Gastroesophageal sphincter (tissue), 4 donors: Measurements from ENCODE around the gene TBC1D8B. TPM values are rescaled to one million over a fixed set of nuclear protein-coding genes. Genes with fewer than 3 reads are reported as not detected.
A peak's percentile ranks its signal among the peaks of the same experiment; 100 is the strongest.

ENCODE experiments used
- ATAC-seq: fragments of 150-250 bp; one replicate; pipeline ENCODE4 v1.9.1; 2016; ENCODE audit warnings: mild to moderate bottlenecking, moderate library complexity
- H3K27ac ChIP-seq, 4 donors: fragments of 200-600 bp; sonication (generic) in 3 of 4; 1 replicate in 3 of 4; 2 replicates in 1 of 4; pipeline ENCODE4 v1.5.1; 2016 to 2019
- H3K27me3 ChIP-seq: fragments of 200-600 bp; sonication (generic); one replicate; pipeline ENCODE4 v1.5.1; 2019
- H3K36me3 ChIP-seq, 2 donors: fragments of 200-600 bp; sonication (generic); one replicate each; pipeline ENCODE4 v1.5.1; 2019; ENCODE audit warnings: control low read depth in 1 of 2
- H3K4me1 ChIP-seq, 3 donors: fragments of 200-600 bp; sonication (generic); 1 replicate in 2 of 3; 2 replicates in 1 of 3; pipeline ENCODE4 v1.5.1; 2016 to 2019; ENCODE audit warnings: control low read depth in 2 of 3
- H3K4me3 ChIP-seq, 2 donors: fragments of 200-600 bp; sonication (generic); one replicate each; pipeline ENCODE4 v1.5.1; 2019; ENCODE audit warnings: mild to moderate bottlenecking in 1 of 2, moderate library complexity in 1 of 2
- H3K9me3 ChIP-seq, 3 donors: fragments of 200-600 bp; sonication (generic); one replicate each; pipeline ENCODE4 v1.5.1; 2017 to 2019; ENCODE audit warnings: control low read depth in 2 of 3
- EP300 ChIP-seq: sonication (generic); formaldehyde crosslinking; IDR thresholded peaks from one replicate; pipeline ENCODE4 v1.6.1; 2017; ENCODE audit warnings: antibody characterized with exemption, mild to moderate bottlenecking
- POLR2A ChIP-seq, 2 donors: fragments of 450-650 bp; IDR thresholded peaks; one replicate each; pipeline ENCODE4 v1.6.1; 2017; ENCODE audit warnings: antibody characterized with exemption in 2 of 2, mild to moderate bottlenecking in 2 of 2, moderate library complexity in 1 of 2
- POLR2AphosphoS5 ChIP-seq: sonication (generic); formaldehyde crosslinking; IDR thresholded peaks from one replicate; pipeline ENCODE4 v1.6.1; 2017; ENCODE audit warnings: antibody characterized with exemption
- WGBS, 2 donors: methylation state at CpG; one replicate each; pipeline ENCODE4 v1.1.5; 2018; ENCODE audit warnings: low coverage in 1 of 2; 5-methylcytosine and 5-hydroxymethylcytosine counted together
- total RNA-seq, 4 donors: library from RNA; depleted of rRNA; stranded (reverse); fragments of >200 nt; gene quantifications; one replicate each; pipeline ENCODE4 v1.1.0, GENCODE V29; 2016
- TF ChIP-seq, protein P1 (sequence below), 4 experiments: fragments of 200-600 bp in 2 of 4; fragments of 450-650 bp in 2 of 4; sonication (generic) in 1 of 4; IDR thresholded peaks; one replicate each; pipeline ENCODE4 v1.5.1; 2017 to 2019; ENCODE audit warnings: antibody characterized with exemption in 4 of 4, mild to moderate bottlenecking in 2 of 4, moderate library complexity in 2 of 4

Gene TBC1D8B
- total RNA-seq, 4 donors from 2014 or later, result 4.0 to 5.9 (median 4.4) TPM

DNA sequence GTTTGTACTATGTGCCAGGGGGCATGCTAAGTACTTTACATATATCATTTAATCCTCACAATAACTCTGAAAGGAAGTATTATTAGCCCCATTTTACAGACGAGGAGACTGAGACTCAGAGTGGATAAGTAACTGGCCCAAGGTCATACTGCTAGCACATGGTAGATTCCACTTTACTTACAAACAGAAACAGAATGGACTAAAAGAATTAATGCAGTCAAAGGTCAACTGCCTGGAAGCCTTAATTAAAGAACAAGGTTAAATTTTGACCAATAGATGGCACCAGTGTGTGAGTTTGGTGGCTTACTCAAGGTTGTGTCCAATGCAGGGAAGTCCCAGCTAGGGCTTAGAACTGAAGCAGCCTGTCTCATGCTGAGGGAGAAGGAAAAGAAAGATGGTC, 96.0 kb downstream of the TBC1D8B start:
- Histone ChIP-seq H3K27me3 (no peaks in the 10 kb centered on the region), H3K27ac (no peak overlapping the region), H3K4me1 (peaks cover 0 to 14% (median 0%) of the 10 kb centered on the region in 3 donors), H3K9me3 (no peaks in the 10 kb centered on the region), H3K36me3 (no peaks in the 10 kb centered on the region), H3K4me3 (no peak overlapping the region)
- no peak for ATAC-seq
- WGBS, 2 donors, result 38% methylated on average over 1 of the region's 1 CpG
- TF ChIP-seq POLR2AphosphoS5 (no peak), EP300 (no peak)
- TF ChIP-seq, protein P1, sequence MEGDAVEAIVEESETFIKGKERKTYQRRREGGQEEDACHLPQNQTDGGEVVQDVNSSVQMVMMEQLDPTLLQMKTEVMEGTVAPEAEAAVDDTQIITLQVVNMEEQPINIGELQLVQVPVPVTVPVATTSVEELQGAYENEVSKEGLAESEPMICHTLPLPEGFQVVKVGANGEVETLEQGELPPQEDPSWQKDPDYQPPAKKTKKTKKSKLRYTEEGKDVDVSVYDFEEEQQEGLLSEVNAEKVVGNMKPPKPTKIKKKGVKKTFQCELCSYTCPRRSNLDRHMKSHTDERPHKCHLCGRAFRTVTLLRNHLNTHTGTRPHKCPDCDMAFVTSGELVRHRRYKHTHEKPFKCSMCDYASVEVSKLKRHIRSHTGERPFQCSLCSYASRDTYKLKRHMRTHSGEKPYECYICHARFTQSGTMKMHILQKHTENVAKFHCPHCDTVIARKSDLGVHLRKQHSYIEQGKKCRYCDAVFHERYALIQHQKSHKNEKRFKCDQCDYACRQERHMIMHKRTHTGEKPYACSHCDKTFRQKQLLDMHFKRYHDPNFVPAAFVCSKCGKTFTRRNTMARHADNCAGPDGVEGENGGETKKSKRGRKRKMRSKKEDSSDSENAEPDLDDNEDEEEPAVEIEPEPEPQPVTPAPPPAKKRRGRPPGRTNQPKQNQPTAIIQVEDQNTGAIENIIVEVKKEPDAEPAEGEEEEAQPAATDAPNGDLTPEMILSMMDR (IDR thresholded peaks at IDR 0.05), result peak in 2 of 4 experiments; percentile 5 to 38

DNA sequence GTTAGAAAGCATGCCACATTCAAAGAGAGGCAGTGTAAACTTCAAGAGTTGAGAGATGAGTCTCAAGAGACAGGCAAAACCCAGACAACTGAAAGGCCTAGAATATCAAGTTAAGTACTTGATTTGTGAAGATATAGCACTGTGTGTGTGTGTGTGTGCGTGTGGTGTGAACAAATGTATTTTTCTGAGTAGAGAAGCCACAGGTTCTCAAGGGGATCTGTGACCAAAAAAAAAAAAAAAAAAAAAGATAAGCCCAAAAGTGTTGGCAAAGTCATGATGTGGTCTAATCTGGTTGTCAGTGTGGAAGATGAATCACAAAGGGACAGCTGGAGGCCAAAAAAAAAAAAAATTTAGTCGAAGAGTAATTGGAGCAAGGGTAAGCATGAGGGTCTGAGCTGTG, 96.8 kb downstream of the TBC1D8B start:
- no peak for ATAC-seq
- H3K36me3 ChIP-seq, result no peaks in the 10 kb centered on the region
- H3K4me3 ChIP-seq, result no peak overlapping the region
- WGBS, 2 donors, result 25 to 54% methylated on average over 2 of the region's 2 CpGs
- no peaks in the 10 kb centered on the region for H3K9me3 ChIP-seq
- TF ChIP-seq EP300 (no peak), POLR2A (IDR thresholded peaks at IDR 0.05) (no peak), POLR2AphosphoS5 (no peak)
- TF ChIP-seq, protein P1 (IDR thresholded peaks at IDR 0.05), result no peak
- H3K27me3 ChIP-seq, result no peaks in the 10 kb centered on the region
- H3K4me1 ChIP-seq, result peaks cover 0 to 20% (median 0%) of the 10 kb centered on the region in 3 donors
- H3K27ac ChIP-seq, result no peak overlapping the region

DNA sequence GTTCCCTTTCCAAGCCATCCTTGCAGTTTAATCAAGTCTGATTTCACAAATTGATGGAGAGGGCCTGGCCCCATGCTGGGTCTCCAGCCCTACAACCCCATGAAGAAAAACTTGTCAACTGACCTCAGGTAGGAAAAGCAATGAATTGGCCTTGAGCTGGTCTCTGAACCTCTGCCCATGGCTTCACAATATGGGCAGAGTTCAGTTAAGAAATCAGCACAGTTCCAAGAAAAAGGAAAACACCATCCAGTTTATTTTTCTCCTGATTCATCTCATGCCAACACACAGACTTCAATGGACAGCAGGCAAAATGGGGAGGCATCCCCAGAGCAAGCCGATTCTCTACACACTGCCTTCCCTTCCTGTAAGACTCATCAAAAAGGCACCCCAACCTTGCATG, 97.4 kb downstream of the TBC1D8B start:
- ATAC-seq, result no peak
- H3K27me3 ChIP-seq, result no peaks in the 10 kb centered on the region
- no peaks in the 10 kb centered on the region for H3K36me3 ChIP-seq
- 90% methylated on average over 1 of the region's 1 CpG; no CpG with 5 or more reads in 1 of the 2 donors for WGBS, 2 donors
- H3K9me3 ChIP-seq, result no peaks in the 10 kb centered on the region
- H3K4me3 ChIP-seq, result no peak overlapping the region
- peaks cover 0 to 20% (median 0%) of the 10 kb centered on the region in 3 donors for H3K4me1 ChIP-seq
- H3K27ac ChIP-seq, result no peak overlapping the region
- TF ChIP-seq, protein P1 (IDR thresholded peaks at IDR 0.05), result no peak
- TF ChIP-seq POLR2A (IDR thresholded peaks at IDR 0.05) (no peak), EP300 (no peak), POLR2AphosphoS5 (no peak)

DNA sequence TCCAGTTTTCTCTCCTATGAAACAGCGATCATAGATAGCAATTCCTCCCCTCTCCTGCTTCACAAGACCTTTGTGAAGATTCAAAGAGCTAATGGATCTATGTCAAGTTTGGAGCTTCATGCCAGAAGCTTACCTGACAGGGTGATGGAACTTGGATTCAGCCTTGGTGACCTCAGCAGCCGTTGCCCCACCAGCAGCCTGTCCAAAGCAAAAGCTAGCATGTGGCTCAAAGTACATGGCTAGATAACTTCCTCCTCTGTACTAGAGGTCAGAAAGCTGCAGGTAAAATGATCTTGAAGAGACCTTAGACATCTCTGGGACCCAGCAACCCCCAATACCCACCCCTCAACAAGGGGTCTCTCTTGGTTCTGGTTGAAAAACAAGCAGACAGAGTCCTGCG, 98.9 kb downstream of the TBC1D8B start:
- WGBS, 2 donors, result 100% methylated on average over 1 of the region's 3 CpGs; no CpG with 5 or more reads in 1 of the 2 donors
- ATAC-seq, result no peak

DNA sequence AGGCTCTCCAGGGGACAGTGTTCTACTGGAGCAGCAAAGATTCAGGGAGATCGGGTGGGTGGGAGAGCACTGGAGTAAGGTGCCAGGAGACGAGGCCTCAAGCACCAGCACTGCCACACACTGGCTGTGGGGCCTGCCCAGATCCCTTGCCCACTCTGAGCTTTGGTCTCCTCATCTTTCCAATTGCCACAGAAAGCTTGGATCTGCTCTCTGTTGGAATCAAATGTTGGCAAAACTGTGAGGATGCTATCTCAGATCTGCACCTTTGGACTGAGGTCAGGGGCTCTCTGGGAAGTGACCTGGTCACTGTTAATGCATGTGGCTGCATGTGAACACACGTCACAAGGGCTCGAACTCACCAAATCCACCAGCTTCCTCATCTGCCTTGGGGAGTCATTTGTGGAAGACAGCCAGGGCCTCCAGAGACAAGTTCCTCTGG, 99.3 kb downstream of the TBC1D8B start:
- Histone ChIP-seq H3K27ac (no peak overlapping the region), H3K9me3 (no peaks in the 10 kb centered on the region), H3K4me1 (peaks cover 0 to 29% (median 0%) of the 10 kb centered on the region in 3 donors), H3K36me3 (no peaks in the 10 kb centered on the region), H3K27me3 (no peaks in the 10 kb centered on the region), H3K4me3 (no peak overlapping the region)
- TF ChIP-seq, protein P1 (IDR thresholded peaks at IDR 0.05), result no peak
- TF ChIP-seq EP300 (no peak), POLR2A (IDR thresholded peaks at IDR 0.05) (no peak), POLR2AphosphoS5 (no peak)
- WGBS, 2 donors, result no CpG with 5 or more reads among the region's 4 CpGs
- ATAC-seq, result no peak

More for the DNA sequence above, 98.9 kb downstream of the TBC1D8B start:
- no peaks in the 10 kb centered on the region for H3K9me3 ChIP-seq
- H3K4me1 ChIP-seq, result peaks cover 0 to 24% (median 0%) of the 10 kb centered on the region in 3 donors
- H3K36me3 ChIP-seq, result no peaks in the 10 kb centered on the region
- H3K27me3 ChIP-seq, result no peaks in the 10 kb centered on the region
- no peak overlapping the region for H3K4me3 ChIP-seq
- no peak overlapping the region for H3K27ac ChIP-seq
- TF ChIP-seq POLR2A (IDR thresholded peaks at IDR 0.05) (no peak), EP300 (no peak), POLR2AphosphoS5 (no peak)
- TF ChIP-seq, protein P1 (IDR thresholded peaks at IDR 0.05), result no peak
